SK-N-SH (cell line): ENCODE measurements around the gene MMAB. TPM values are rescaled to one million over a fixed set of nuclear protein-coding genes. Genes with fewer than 3 reads are reported as not detected.

Experiments
- CTCF ChIA-PET: fragments of 300-600, 350-600 bp; formaldehyde crosslinking; extraction: SDS; loops from one replicate; lab custom pipeline; 2021; lab: Yijun Ruan, JAX
- POLR2A ChIA-PET: fragments of 350-600 bp; sonication (Branson Sonifier 250); formaldehyde crosslinking; extraction: SDS; loops from one replicate; lab custom pipeline; 2020; ENCODE audit warnings: antibody characterized with exemption, inconsistent platforms; lab: Yijun Ruan, JAX
- DNase-seq: peaks from one replicate; pipeline ENCODE4 v3.0.0; 2012
- H2AFZ ChIP-seq: fragments of 200-600 bp; sonication (generic); 2 replicates; pipeline ENCODE4 v1.8.1; 2016; ENCODE audit warnings: antibody characterized with exemption, mild to moderate bottlenecking, low read depth
- H3F3A ChIP-seq: fragments of 200-600 bp; sonication (generic); replicated peaks from 2 replicates; pipeline ENCODE3; 2016; ENCODE audit warnings: antibody characterized with exemption, mild to moderate bottlenecking; ENCODE audit not compliant: insufficient read depth
- H3K27ac ChIP-seq, 2 experiments: fragments of 200-500 bp in 1 of 2; fragments of 200-600 bp in 1 of 2; sonication (Bioruptor generic) in 1 of 2; sonication (generic), shearing (Covaris generic) in 1 of 2; 2 replicates each; pipeline versions ENCODE4 v1.5.1 to v1.6.1; 2014 to 2016; ENCODE audit warnings: low read depth in 2 of 2, inconsistent platforms in 1 of 2, low read length in 1 of 2, mild to moderate bottlenecking in 1 of 2, mixed read lengths in 1 of 2
- H3K27me3 ChIP-seq: fragments of 200-600 bp; sonication (generic), shearing (Covaris generic); 2 replicates; pipeline ENCODE4 v1.6.1; 2016; ENCODE audit warnings: mixed run types; ENCODE audit not compliant: insufficient read depth
- H3K36me3 ChIP-seq, 2 experiments: fragments of 200-500 bp in 1 of 2; fragments of 200-600 bp in 1 of 2; sonication (Bioruptor generic) in 1 of 2; sonication (generic) in 1 of 2; replicated peaks in 1 of 2; 2 replicates each; pipeline versions ENCODE3 to v1.5.1; 2014 to 2016; ENCODE audit warnings: low read length in 1 of 2, mild to moderate bottlenecking in 1 of 2; ENCODE audit not compliant: insufficient read depth in 2 of 2, control insufficient read depth in 1 of 2
- H3K4me1 ChIP-seq, 2 experiments: fragments of 200-500 bp in 1 of 2; fragments of 200-600 bp in 1 of 2; sonication (Bioruptor generic) in 1 of 2; sonication (generic), shearing (Covaris generic) in 1 of 2; 2 replicates each; pipeline versions ENCODE4 v1.5.1 to v1.6.1; 2014 to 2016; ENCODE audit warnings: low read depth in 1 of 2, low read length in 1 of 2, mixed run types in 1 of 2; ENCODE audit not compliant: insufficient read depth in 2 of 2, control insufficient read depth in 1 of 2
- H3K4me2 ChIP-seq: fragments of 200-600 bp; sonication (generic), shearing (Covaris generic); 2 replicates; pipeline ENCODE4 v1.6.1; 2017; ENCODE audit warnings: mixed run types
- H3K4me3 ChIP-seq, 2 experiments: fragments of 200-500 bp in 1 of 2; fragments of 200-600 bp in 1 of 2; sonication (Bioruptor generic) in 1 of 2; sonication (generic), shearing (Covaris generic) in 1 of 2; 2 replicates each; pipeline versions ENCODE4 v1.5.1 to v1.8.1; 2014 to 2016; ENCODE audit warnings: low read depth in 2 of 2, inconsistent platforms in 1 of 2, low read length in 1 of 2, mild to moderate bottlenecking in 1 of 2, mixed read lengths in 1 of 2, moderate library complexity in 1 of 2
- H3K79me2 ChIP-seq: fragments of 200-600 bp; sonication (generic); 2 replicates; pipeline ENCODE4 v1.8.1; 2017; ENCODE audit warnings: mild to moderate bottlenecking; ENCODE audit not compliant: insufficient read depth
- H3K9ac ChIP-seq: fragments of 200-600 bp; sonication (generic); 2 replicates; pipeline ENCODE4 v1.6.1; 2017; ENCODE audit warnings: mixed run types
- H3K9me2 ChIP-seq: fragments of 200-600 bp; sonication (generic); 2 replicates; pipeline ENCODE4 v1.6.1; 2017; ENCODE audit warnings: mixed run types
- H3K9me3 ChIP-seq: fragments of 200-600 bp; sonication (generic); 2 replicates; pipeline ENCODE4 v1.6.1; 2017; ENCODE audit warnings: mixed run types, mild to moderate bottlenecking, moderate library complexity
- H4K20me1 ChIP-seq: fragments of 200-600 bp; sonication (generic); 2 replicates; pipeline ENCODE4 v1.6.1; 2017; ENCODE audit warnings: mild to moderate bottlenecking, mixed run types; ENCODE audit not compliant: insufficient read depth
- EP300 ChIP-seq, 2 experiments: IDR thresholded peaks; 2 replicates each; pipeline versions ENCODE4 v1.4.0 to v1.6.1; 2012; ENCODE audit warnings: borderline replicate concordance in 1 of 2, low read depth in 1 of 2, low read length in 1 of 2
- GABPA ChIP-seq: IDR thresholded peaks from 2 replicates; pipeline ENCODE4 v1.4.0; 2012; ENCODE audit warnings: low read depth, mild to moderate bottlenecking
- GATA2 ChIP-seq: sonication (generic); formaldehyde crosslinking; IDR thresholded peaks from 2 replicates; pipeline ENCODE4 v1.5.0; 2020; ENCODE audit warnings: mild to moderate bottlenecking, missing genetic modification reagents
- JUND ChIP-seq: IDR thresholded peaks from 2 replicates; pipeline ENCODE4 v1.4.0; 2012
- MXI1 ChIP-seq: IDR thresholded peaks from 2 replicates; pipeline ENCODE4 v1.6.1; 2012; ENCODE audit warnings: mild to moderate bottlenecking, low read depth, low read length, improper control_type of control experiment
- NFIC ChIP-seq: IDR thresholded peaks from 2 replicates; pipeline ENCODE4 v1.4.0; 2012; ENCODE audit warnings: borderline replicate concordance
- POLR2AphosphoS5 ChIP-seq: IDR thresholded peaks from 2 replicates; pipeline ENCODE4 v1.6.1; 2012; ENCODE audit warnings: low read depth, low read length
- RAD21 ChIP-seq: IDR thresholded peaks from 2 replicates; pipeline ENCODE4 v1.6.1; 2012; ENCODE audit warnings: mild to moderate bottlenecking, low read length
- RCOR1 ChIP-seq: fragments of 150-350 bp; IDR thresholded peaks from 2 replicates; pipeline ENCODE4 v1.6.1; 2017; ENCODE audit warnings: antibody characterized with exemption, low read length
- SIN3A ChIP-seq: IDR thresholded peaks from 2 replicates; pipeline ENCODE4 v1.6.1; 2012; ENCODE audit warnings: low read depth, mild to moderate bottlenecking, low read length, moderate library complexity, borderline replicate concordance
- SMC3 ChIP-seq: IDR thresholded peaks from 2 replicates; pipeline ENCODE4 v1.6.1; 2012; ENCODE audit warnings: low read depth, low read length, improper control_type of control experiment
- YY1 ChIP-seq: IDR thresholded peaks from 2 replicates; pipeline ENCODE4 v1.4.0; 2012; ENCODE audit warnings: low read depth, mild to moderate bottlenecking
- WGBS: methylation state at CpG from one replicate; pipeline ENCODE4 v1.1.6; 2017; ENCODE audit warnings: low lambda C conversion rate; 5-methylcytosine and 5-hydroxymethylcytosine counted together
- polyA plus RNA-seq, 3 experiments: library from polyadenylated mRNA; depleted of rRNA; stranded (reverse); fragments of >200 nt; gene quantifications; 2 replicates each; pipeline ENCODE4 v1.2.3, GENCODE V29; 2012
- TF ChIP-seq, protein P1 (sequence below): fragments of 150-350 bp; IDR thresholded peaks from 2 replicates; pipeline ENCODE4 v1.6.1; 2017; ENCODE audit warnings: antibody characterized with exemption, low read length, low read depth, borderline replicate concordance
- TF ChIP-seq, protein P2 (sequence below): IDR thresholded peaks from 2 replicates; pipeline ENCODE4 v1.6.1; 2012; ENCODE audit warnings: mild to moderate bottlenecking, low read depth, low read length, moderate library complexity
- TF ChIP-seq, protein P3 (sequence below): fragments of 150-350 bp; IDR thresholded peaks from 2 replicates; pipeline ENCODE4 v1.6.1; 2016; ENCODE audit warnings: mild to moderate bottlenecking, low read depth, low read length

MMAB gene
- polyA plus RNA-seq, 1 of the 3 experiments (the other 2 are of a cell fraction) = 15.9 TPM

DNA sequence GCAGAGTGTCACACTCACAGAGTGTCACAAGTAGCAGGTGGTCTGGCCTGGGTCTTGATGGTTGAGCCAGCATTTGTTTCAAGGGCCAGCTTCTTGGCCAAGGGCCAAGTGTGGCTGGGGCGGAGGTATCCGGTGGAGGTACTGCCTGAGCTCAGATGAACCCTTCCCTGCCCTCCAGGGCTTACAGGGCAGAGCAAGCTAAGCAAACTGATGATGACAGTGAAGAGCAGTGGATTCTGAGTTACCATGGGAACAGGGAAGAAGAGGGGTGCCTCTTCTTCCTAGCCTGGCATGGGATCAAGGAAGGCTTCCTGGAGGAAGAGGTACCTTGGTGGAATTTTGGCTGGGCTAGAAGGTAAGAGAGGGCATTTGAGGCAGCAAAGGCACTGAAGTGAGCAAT is 36.0 kb upstream of the MMAB start:
- Histone ChIP-seq H4K20me1 (no peaks in the 10 kb centered on the region), H3K4me2 (no peak overlapping the region), H3F3A (no peaks in the 10 kb centered on the region), H3K4me1 (peaks cover 0 to 65% of the 10 kb centered on the region in 2 experiments; a peak in 2 of 4 replicates), H3K4me3 (no peak overlapping the region), H3K79me2 (no peaks in the 10 kb centered on the region)
- 20% methylated on average over 1 of the region's 2 CpGs for WGBS
- ChIA-PET CTCF (interaction anchor here (0.9 to 2.0 kb wide), 4 partner anchors 12 to 196 kb away, joined by 3 to 8 read pairs (median 4); no protein-coding TSS in a partner anchor), POLR2A (no interaction called here)
- DNase-seq = no peak
- TF ChIP-seq, protein P1, sequence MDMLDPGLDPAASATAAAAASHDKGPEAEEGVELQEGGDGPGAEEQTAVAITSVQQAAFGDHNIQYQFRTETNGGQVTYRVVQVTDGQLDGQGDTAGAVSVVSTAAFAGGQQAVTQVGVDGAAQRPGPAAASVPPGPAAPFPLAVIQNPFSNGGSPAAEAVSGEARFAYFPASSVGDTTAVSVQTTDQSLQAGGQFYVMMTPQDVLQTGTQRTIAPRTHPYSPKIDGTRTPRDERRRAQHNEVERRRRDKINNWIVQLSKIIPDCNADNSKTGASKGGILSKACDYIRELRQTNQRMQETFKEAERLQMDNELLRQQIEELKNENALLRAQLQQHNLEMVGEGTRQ = no peak
- TF ChIP-seq YY1 = no peak
- no peak for TF ChIP-seq POLR2AphosphoS5
- TF ChIP-seq RAD21 = no peak
- TF ChIP-seq RCOR1 = no peak
- no peak for TF ChIP-seq EP300 (IDR thresholded peaks at IDR 0.05; ENCODE audit: borderline replicate concordance in 1 of 2, low read depth in 1 of 2, low read length in 1 of 2)
- TF ChIP-seq MXI1 = no peak
- TF ChIP-seq, protein P2, sequence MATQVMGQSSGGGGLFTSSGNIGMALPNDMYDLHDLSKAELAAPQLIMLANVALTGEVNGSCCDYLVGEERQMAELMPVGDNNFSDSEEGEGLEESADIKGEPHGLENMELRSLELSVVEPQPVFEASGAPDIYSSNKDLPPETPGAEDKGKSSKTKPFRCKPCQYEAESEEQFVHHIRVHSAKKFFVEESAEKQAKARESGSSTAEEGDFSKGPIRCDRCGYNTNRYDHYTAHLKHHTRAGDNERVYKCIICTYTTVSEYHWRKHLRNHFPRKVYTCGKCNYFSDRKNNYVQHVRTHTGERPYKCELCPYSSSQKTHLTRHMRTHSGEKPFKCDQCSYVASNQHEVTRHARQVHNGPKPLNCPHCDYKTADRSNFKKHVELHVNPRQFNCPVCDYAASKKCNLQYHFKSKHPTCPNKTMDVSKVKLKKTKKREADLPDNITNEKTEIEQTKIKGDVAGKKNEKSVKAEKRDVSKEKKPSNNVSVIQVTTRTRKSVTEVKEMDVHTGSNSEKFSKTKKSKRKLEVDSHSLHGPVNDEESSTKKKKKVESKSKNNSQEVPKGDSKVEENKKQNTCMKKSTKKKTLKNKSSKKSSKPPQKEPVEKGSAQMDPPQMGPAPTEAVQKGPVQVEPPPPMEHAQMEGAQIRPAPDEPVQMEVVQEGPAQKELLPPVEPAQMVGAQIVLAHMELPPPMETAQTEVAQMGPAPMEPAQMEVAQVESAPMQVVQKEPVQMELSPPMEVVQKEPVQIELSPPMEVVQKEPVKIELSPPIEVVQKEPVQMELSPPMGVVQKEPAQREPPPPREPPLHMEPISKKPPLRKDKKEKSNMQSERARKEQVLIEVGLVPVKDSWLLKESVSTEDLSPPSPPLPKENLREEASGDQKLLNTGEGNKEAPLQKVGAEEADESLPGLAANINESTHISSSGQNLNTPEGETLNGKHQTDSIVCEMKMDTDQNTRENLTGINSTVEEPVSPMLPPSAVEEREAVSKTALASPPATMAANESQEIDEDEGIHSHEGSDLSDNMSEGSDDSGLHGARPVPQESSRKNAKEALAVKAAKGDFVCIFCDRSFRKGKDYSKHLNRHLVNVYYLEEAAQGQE = no peak
- TF ChIP-seq GABPA = no peak
- TF ChIP-seq SIN3A = no peak
- no peak for TF ChIP-seq NFIC
- TF ChIP-seq JUND = no peak
- no peak for TF ChIP-seq SMC3
- TF ChIP-seq, protein P3, sequence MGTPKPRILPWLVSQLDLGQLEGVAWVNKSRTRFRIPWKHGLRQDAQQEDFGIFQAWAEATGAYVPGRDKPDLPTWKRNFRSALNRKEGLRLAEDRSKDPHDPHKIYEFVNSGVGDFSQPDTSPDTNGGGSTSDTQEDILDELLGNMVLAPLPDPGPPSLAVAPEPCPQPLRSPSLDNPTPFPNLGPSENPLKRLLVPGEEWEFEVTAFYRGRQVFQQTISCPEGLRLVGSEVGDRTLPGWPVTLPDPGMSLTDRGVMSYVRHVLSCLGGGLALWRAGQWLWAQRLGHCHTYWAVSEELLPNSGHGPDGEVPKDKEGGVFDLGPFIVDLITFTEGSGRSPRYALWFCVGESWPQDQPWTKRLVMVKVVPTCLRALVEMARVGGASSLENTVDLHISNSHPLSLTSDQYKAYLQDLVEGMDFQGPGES = no peak
- no peak for TF ChIP-seq GATA2 (CRISPR knock-in tag)
- TF ChIP-seq, all 33 proteins: peak for 0
- H3K9me3 ChIP-seq = no peaks in the 10 kb centered on the region
- H3K9me2 ChIP-seq = no peaks in the 10 kb centered on the region
- no peak overlapping the region; a peak in 1 of 4 replicates for H3K27ac ChIP-seq
- no peaks in the 10 kb centered on the region for H3K36me3 ChIP-seq
- no peak overlapping the region for H2AFZ ChIP-seq
- H3K9ac ChIP-seq = no peak overlapping the region
- peaks cover 7% of the 10 kb centered on the region; the same call in 1 of the 2 replicates for H3K27me3 ChIP-seq
